HL-60 (cell line): ENCODE results near the gene IL2RG.

Experiments used
- POLR2AphosphoS5 ChIP-seq: IDR thresholded peaks from 2 replicates; pipeline ENCODE4 v1.6.1; 2012; ENCODE audit warnings: low read depth
- TF ChIP-seq, protein P1 (sequence below): IDR thresholded peaks from one replicate; pipeline ENCODE4 v1.5.1; 2011; ENCODE audit warnings: low read length, control low read depth, inconsistent platforms; ENCODE audit not compliant: insufficient read depth

DNA sequence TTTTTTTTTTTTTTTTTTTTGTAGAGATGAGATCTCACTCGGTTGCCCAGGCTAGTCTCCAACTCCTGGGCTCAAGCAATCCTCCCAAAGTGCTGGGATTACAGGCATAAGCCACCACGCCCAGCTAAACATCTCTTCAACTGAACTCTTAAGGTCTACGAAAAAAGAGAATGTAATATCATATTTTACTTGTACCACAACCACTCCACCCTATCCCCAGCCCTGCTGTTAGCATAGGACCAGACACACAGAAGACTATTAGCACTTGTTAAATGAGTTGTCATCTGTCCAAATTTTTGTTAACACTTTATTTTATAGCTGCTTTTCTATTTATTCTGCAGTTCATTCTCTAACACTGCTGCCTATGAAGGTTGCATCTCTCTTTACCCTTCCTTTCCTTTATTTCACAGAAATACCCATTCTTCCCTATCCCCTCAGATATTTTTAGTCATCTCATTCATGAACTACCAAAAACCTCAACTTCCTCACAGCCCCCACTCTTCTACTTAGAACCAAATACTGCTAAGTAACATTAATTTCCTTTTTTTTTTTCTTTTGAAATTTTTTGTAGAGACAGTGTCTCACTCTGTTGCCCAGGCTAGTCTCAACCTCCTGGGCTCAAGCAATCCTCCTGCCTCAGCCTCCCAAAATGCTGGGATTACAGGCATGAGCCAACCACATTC lies 53.4 kb downstream of the IL2RG start:
- no peak for TF ChIP-seq POLR2AphosphoS5
- TF ChIP-seq, protein P1, sequence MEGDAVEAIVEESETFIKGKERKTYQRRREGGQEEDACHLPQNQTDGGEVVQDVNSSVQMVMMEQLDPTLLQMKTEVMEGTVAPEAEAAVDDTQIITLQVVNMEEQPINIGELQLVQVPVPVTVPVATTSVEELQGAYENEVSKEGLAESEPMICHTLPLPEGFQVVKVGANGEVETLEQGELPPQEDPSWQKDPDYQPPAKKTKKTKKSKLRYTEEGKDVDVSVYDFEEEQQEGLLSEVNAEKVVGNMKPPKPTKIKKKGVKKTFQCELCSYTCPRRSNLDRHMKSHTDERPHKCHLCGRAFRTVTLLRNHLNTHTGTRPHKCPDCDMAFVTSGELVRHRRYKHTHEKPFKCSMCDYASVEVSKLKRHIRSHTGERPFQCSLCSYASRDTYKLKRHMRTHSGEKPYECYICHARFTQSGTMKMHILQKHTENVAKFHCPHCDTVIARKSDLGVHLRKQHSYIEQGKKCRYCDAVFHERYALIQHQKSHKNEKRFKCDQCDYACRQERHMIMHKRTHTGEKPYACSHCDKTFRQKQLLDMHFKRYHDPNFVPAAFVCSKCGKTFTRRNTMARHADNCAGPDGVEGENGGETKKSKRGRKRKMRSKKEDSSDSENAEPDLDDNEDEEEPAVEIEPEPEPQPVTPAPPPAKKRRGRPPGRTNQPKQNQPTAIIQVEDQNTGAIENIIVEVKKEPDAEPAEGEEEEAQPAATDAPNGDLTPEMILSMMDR: no peak
